WTC11 (cell line): ENCODE data around the gene ZYG11B.
A peak's percentile ranks its signal among the peaks of the same experiment; 100 is the strongest.

Experiments
- E2F4 ChIP-seq: sonication (generic); formaldehyde crosslinking; IDR thresholded peaks from 2 replicates; pipeline ENCODE4 v1.8.1; 2022; ENCODE audit warnings: low read depth, mild to moderate bottlenecking, moderate library complexity, missing genetic modification reagents, borderline replicate concordance
- ELF4 ChIP-seq: sonication (generic); formaldehyde crosslinking; IDR thresholded peaks from 2 replicates; pipeline ENCODE4 v1.8.1; 2022; ENCODE audit warnings: low read depth, mild to moderate bottlenecking, moderate library complexity, missing genetic modification reagents
- ETV6 ChIP-seq: sonication (generic); formaldehyde crosslinking; IDR thresholded peaks from 2 replicates; pipeline ENCODE4 v1.8.1; 2022; ENCODE audit warnings: mild to moderate bottlenecking, missing genetic modification reagents
- KAT7 ChIP-seq: sonication (generic); formaldehyde crosslinking; IDR thresholded peaks from 2 replicates; pipeline ENCODE4 v1.8.1; 2023; ENCODE audit warnings: missing genetic modification reagents, mild to moderate bottlenecking, borderline replicate concordance
- NFE2L1 ChIP-seq: sonication (generic); formaldehyde crosslinking; IDR thresholded peaks from 2 replicates; pipeline ENCODE4 v1.8.1; 2023; ENCODE audit warnings: missing genetic modification reagents
- NR3C1 ChIP-seq: sonication (generic); formaldehyde crosslinking; conservative IDR thresholded peaks from 2 replicates; pipeline ENCODE4 v1.8.1; 2023; ENCODE audit warnings: low read depth, mild to moderate bottlenecking, missing genetic modification reagents
- SMAD4 ChIP-seq: sonication (generic); formaldehyde crosslinking; IDR thresholded peaks from 2 replicates; pipeline ENCODE4 v1.8.0; 2022; ENCODE audit warnings: mild to moderate bottlenecking, missing genetic modification reagents
- SOX15 ChIP-seq: fragments of 250-450 bp; sonication (Bioruptor Pico); IDR thresholded peaks from 2 replicates; pipeline ENCODE4 v1.9.0; 2021; ENCODE audit warnings: mild to moderate bottlenecking
- USF1 ChIP-seq: sonication (generic); formaldehyde crosslinking; IDR thresholded peaks from 2 replicates; pipeline ENCODE4 v1.8.0; 2022; ENCODE audit warnings: mild to moderate bottlenecking, missing genetic modification reagents
- ZBTB21 ChIP-seq: sonication (generic); formaldehyde crosslinking; IDR thresholded peaks from 2 replicates; pipeline ENCODE4 v1.8.1; 2023; ENCODE audit warnings: mild to moderate bottlenecking, missing genetic modification reagents, borderline replicate concordance
- TF ChIP-seq, protein P1 (sequence below): fragments of 200-600 bp; IDR thresholded peaks from 2 replicates; pipeline ENCODE4 v1.8.0; 2022; ENCODE audit warnings: antibody characterized with exemption
- TF ChIP-seq, protein P2 (sequence below): sonication (generic); formaldehyde crosslinking; IDR thresholded peaks from 2 replicates; pipeline ENCODE4 v1.8.0; 2022; ENCODE audit warnings: mild to moderate bottlenecking, missing genetic modification reagents

DNA sequence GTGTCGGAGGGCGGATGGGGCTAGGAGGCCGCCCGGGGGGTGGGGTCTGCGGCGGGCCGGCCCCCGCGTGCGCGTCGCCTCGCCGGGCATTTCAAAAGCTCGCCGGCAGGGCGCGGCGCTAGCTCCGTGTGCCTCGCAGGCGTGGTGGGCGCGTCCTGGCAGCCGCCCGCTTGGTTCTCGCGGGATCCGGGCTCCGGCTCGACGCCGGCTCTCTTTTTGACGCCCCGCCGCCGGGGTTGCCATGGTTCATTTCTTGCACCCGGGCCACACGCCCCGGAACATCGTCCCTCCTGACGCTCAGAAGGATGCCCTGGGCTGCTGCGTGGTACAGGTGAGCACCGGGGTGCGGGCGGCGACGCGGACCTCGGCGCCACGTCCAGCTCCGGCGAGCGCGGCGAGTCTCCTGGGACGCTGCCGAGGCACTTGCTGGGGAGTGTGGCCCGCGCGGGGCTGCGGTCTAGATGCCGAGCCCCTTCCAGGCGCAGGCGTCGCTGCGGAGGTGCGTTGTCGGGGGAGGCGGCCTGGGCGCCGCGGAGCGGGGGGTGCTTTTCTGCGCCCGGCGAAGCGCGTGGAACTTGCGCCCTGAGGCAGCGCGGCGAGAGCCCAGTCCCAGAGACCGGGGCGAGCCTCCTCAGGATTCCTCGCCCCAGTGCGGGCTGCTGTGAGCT is 116.5 kb downstream of the ZYG11B start, which contains the start of gene ZYG11A:
- TF ChIP-seq, protein P1, sequence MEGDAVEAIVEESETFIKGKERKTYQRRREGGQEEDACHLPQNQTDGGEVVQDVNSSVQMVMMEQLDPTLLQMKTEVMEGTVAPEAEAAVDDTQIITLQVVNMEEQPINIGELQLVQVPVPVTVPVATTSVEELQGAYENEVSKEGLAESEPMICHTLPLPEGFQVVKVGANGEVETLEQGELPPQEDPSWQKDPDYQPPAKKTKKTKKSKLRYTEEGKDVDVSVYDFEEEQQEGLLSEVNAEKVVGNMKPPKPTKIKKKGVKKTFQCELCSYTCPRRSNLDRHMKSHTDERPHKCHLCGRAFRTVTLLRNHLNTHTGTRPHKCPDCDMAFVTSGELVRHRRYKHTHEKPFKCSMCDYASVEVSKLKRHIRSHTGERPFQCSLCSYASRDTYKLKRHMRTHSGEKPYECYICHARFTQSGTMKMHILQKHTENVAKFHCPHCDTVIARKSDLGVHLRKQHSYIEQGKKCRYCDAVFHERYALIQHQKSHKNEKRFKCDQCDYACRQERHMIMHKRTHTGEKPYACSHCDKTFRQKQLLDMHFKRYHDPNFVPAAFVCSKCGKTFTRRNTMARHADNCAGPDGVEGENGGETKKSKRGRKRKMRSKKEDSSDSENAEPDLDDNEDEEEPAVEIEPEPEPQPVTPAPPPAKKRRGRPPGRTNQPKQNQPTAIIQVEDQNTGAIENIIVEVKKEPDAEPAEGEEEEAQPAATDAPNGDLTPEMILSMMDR: no peak
- TF ChIP-seq E2F4 (0 out of 2 replicates have a peak, but pooled peaks have one; percentile 67), ETV6 (peak; percentile 97), SOX15 (no peak), NFE2L1 (peak; percentile 80; the same call in 1 of the 2 replicates), KAT7 (CRISPR knock-in tag) (peak; percentile 78; the same call in 1 of the 2 replicates), USF1 (peak; percentile 67), NR3C1 (CRISPR knock-in tag) (no peak), SMAD4 (no peak), ELF4 (CRISPR knock-in tag) (peak; percentile 86; the same call in 1 of the 2 replicates), ZBTB21 (CRISPR knock-in tag) (no peak)
- TF ChIP-seq, protein P2, sequence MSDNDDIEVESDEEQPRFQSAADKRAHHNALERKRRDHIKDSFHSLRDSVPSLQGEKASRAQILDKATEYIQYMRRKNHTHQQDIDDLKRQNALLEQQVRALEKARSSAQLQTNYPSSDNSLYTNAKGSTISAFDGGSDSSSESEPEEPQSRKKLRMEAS (CRISPR knock-in tag): peak; percentile 95
